Stimulated activated CD4-positive, alpha-beta T cell treated with anti-CD3 and anti-CD28 coated beads, TNF-alpha, amount 100 ng/mL, for 48 hours (primary cell): ENCODE data around the gene SC5D.
A peak's percentile ranks its signal among the peaks of the same experiment; 100 is the strongest.

ENCODE experiments used
- DNase-seq, 3 donors: peaks; one replicate each; pipeline ENCODE4 v3.0.0-alpha.2; 2020; ENCODE audit warnings: low read depth in 3 of 3

The SC5D gene, protein sequence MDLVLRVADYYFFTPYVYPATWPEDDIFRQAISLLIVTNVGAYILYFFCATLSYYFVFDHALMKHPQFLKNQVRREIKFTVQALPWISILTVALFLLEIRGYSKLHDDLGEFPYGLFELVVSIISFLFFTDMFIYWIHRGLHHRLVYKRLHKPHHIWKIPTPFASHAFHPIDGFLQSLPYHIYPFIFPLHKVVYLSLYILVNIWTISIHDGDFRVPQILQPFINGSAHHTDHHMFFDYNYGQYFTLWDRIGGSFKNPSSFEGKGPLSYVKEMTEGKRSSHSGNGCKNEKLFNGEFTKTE

DNA sequence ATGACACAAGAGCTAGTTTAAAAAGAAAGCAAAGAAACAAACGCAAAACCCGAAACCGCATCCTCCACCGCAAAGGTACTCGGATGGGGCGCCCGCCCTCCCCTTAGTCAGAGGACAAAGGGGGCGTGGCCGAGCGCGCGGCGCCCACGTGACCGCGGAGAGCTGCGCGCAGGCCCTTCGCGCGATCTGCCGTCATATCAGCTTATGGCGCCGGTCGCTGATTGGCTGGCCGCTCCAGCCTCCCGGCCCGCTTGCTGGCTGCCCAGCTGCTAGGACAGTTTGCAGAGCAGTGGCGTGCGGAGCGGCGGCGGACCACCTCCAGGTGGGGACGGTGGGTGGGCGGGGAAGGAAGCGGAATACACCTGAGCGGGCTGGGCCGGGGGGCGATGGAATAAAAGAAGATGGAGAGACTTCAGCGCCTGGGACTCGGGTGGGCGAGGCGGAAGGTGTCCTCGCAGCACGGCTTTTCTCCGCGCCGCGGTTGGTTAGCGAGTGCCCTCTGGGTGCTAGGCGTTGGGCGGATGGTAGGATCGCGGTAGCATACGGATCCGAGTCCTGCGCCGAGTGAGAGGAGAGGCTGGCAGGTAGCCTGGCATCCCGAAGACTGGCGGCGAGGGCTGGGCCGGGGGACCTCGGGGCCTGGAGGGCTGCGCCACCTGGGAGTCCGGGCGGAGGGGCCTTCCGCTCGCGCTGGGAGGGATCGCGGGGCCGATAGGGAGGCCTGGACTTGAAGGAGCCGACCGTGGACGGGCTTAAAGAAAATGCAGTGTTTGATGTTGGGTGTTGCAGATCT lies at the start of gene SC5D:
SC5D (plus strand) TSS at position 277 of the 793 bp plus-strand sequence. CDS start 10,605 bp downstream, outside the sequence.
- peak; percentile 87 to 94 (median 87) for DNase-seq

DNA sequence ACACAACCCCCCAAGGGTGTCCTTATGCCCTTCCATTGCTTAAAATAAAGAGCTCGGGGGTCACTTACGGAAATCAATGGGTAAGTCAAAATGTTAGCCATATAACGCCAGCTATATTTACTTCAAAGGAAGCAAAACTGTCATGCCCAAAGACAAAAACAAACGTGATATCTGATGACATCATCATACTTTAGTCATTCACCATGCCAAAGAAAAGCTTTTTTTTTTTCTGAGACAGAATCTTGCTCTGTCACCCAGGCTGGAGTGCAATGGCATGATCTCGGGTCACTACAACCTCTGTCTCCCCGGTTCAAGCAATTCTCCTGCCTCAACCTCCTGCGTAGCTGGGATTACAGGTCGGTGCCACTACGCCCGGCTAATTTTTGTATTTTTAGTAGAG lies 47.7 kb upstream of the SC5D start:
- no peak for DNase-seq

DNA sequence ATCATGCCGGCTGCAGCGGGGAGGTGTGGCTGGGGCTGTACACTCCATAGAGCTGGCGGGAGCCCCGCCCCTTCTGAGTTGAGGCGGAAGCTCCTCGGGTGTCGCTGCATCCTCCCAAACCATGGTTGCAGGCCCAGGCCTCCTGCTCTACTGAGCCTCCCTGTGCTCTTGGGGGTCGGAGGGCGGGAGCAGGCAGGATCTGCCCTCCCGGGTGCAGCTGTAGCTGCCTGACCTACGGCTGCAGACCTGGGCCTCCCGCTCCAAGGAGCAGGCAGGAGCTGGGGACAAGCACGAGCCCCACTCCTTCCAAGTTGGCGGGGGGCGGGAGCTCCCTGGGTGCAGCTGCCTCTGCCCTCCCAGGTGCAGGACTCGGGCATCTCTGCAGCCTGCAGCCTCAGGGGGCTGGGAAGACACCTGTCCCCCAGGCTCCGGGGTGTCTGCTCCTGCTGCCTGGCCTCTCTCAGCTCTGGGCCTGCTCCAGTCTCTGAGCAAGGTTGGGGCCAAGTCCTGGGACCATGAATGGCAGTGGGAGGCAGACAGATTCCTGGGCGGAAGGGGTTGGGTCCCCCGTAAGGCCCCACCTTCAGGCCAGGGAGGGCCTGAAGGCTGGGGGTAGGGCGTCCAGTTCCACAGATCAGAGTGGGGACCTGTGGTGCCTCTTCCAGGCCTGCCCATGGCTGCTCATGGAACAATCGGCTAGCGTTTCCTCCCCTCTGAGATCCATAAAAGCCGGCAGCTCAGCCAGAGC lies 46.4 kb upstream of the SC5D start:
- no peak for DNase-seq

DNA sequence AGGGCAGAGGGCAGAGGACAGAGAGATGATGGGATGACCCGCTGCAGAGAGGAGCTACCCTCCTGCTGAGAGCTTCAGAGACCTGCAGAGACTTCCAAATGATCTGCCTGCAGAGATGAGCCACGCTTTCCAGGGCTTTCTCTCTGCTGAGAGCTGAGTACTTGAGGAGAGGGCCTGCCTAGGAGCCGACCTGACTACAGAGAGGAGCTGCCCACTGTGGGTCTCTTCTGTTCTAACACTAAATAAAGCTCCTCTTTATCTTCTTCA lies 45.9 kb upstream of the SC5D start:
- DNase-seq, result no peak

DNA sequence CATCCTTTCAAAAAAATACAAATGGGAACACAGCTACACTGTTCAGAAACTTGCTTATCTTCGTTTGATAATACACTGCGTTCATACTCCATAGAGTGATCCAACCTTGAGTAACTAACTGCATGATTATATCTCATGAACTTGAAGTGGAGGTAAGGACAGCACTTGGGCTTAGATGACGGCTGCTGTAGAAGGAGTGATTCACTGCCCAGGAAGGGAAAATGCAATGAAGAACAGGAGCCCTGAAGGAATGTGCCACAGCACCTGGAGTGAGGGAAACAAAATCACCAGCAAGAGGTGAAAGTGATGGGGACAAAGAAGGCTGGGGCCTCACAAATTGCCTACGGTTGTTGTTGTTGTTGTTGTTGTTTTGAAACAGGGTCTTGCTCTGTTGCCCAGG lies 44.1 kb upstream of the SC5D start:
- no peak for DNase-seq

DNA sequence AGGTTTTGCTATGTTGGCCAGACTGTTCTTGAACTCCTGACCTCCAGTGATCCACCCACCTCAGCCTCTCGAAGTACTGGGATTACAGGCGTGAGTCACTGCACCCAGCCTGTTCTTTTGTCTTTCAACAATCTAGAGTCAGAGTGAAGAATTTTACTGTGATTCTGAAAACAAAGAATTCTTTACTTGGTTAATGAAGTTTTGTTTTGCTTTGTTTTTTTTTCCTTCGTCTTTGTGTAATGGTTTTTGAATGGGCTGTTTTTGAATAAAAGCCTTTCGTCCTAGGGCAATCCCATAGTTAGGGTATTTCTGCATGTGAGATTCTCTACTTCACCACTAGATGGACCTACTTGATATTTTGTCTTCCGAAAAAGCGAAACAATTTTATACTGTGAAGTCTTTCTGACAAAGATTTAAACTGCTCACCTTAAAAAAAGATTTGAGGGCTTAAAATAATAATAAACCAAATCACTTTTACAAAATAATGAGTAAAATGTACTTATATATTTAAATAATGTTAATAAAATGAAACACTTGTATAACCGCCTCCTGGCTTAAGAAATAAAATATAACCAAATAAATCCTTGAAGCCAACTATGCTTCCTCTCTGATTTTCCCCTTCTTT lies 43.4 kb upstream of the SC5D start:
- peak in 1 of 3 donors; percentile 15 for DNase-seq

DNA sequence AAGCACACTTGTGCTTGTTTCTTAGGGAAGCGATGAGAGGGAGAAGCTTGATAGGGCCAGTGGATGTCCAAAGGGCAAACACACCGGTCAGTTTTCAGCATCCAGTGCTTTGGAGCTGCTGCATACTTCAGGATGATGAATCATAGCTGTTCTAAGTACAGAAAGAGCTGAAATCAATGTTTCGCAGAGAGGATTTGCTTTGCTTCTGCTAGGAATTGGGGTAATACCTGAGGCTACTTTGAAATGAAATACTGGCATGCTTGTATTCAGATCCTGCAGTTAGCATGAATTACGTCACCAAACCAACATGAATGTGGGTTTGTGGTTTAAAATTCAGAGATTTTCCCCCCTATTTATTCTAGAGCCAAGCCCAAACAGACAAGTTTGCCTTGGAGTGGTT lies 41.7 kb upstream of the SC5D start:
- no peak for DNase-seq

DNA sequence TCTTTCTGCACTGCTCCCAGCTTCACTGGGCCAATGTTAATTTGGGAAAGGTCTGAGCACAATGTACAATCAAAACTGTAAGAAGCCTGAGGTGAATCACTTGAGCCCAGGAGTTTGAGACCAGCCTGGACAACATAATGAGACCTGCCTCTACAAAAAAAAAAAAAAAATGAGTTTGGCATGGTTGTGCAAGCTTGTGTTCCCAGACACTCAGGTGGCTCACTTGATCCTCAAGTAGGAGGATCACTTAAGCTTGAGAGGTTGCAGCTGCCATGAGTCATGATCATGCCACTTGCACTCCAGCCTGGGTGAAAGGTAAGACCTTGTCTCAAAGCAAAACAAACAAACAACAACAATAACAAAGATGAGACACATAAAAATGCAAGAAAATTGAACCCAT lies 38.6 kb upstream of the SC5D start:
- no peak for DNase-seq

DNA sequence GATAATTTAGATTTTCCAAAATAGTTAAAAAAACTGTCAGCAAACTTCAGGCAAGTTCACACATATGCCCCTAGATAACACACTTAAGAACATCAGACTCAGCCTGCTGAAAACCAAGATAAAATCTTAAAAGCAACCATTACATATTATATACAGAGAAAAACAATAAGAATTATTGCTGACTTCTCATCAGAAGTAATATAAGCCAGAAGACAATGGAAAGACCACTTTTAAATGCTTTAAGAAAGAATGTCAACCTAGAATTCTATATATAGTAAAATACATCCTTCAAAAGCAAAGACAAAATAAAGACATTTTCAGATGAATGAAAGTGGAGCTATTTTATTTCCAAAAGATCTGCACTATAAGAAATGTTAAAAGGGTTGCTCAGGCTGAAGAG lies 37.8 kb upstream of the SC5D start:
- no peak for DNase-seq

DNA sequence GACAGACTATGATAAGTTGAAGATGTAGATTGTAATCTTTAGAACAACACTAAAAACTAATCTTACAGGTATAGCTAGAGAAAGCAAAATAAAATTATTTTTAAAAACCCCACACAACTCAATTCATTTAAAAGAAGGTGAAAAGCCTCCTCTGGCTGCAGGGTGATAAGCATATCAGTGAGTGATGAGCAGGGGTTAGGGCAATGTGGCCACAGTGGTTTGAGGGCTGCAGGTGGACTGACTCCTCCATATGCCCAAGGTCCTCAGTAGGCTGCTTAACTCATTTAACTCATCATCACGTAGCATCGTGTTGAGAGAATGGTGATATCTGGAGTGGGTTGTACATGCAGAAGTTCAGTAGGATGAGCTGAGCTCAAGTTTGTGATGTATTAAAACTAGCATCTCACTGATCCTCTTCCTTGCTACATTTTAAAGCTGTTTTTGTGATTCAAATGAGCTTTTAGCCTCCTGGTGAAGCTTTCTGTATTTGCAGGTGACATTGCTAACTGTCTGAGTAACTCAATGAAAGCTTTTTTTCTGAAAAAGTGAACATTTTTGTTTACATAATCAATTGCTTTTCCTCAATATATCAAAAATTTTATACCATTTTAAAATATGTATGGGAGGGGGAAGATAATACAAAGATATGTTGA lies 37.0 kb upstream of the SC5D start:
- no peak for DNase-seq

DNA sequence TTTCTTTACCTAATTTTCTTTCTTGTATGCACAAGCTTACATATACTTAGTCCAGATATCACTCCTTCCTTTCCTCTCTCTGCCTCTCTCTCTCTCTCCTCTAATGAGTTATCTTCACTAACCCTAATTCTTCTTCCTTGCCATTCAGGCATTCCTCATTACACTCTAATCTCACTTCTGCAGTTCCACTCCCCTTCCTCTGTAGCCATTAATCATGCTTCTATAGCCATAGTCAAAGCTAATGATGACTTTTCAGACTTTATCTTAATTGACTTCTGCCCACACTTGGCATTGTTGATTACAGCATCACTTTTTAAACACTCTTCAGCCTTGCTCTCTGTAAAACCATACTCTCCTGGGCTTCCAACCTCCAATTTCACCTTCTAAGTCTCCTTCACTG lies 35.3 kb upstream of the SC5D start:
- no peak for DNase-seq

DNA sequence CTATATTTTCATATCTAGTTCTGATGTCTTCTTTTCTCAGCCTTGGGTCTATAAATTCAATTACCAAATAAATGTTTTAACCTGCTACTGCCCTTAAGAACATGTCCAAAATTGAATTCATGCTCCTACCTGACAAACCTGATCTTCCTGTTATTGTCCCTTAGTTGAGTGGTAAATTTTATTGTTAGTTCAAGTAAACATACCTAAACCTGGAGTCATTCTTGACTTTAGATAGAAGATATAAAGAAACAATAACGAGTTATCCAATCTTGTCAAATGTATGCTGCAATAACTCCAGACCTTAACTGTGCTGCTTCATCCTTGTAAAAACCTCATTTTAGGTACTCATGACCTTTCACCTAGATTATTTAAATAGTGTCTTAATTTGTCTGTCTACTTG lies 34.6 kb upstream of the SC5D start:
- DNase-seq, result no peak

DNA sequence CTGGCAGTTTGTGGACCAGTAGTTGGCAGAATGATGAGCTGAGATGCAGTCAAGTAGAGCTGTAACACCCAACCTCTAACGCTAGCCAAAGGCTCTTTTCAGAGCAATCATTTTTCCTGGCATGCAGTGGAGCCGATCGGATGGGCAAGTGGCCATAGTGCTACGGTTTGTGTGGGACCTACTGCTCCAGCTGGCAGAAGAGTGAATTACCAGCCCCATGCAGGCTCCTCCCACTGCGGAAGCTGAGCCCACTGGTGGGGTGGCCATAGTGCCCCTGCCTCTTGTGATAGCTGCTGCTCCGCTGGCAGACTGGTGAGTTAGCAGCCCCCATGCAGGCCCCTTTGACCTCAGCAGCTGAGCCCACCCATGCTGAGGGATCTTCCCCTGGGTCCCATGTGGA lies 27.0 kb upstream of the SC5D start:
- DNase-seq, result no peak

DNA sequence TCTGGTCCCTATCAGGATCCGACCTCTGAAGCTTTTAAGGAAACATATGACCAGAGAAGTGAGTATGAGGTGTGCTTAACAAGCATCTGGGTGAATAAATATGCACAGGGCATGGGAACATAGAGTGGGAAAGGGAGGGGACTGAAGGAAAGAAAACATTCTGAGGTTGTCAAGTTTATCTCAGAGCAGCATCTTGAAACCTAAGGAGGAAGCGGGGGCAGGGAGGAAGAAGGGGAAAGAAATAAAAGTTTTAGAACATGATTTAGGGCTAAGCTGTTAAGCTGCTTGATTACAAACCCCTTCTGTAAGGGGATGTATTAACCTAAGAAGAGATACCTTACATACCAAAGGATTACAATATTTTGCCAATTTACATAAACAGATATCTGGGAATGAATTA lies 24.0 kb upstream of the SC5D start:
- DNase-seq, result no peak

DNA sequence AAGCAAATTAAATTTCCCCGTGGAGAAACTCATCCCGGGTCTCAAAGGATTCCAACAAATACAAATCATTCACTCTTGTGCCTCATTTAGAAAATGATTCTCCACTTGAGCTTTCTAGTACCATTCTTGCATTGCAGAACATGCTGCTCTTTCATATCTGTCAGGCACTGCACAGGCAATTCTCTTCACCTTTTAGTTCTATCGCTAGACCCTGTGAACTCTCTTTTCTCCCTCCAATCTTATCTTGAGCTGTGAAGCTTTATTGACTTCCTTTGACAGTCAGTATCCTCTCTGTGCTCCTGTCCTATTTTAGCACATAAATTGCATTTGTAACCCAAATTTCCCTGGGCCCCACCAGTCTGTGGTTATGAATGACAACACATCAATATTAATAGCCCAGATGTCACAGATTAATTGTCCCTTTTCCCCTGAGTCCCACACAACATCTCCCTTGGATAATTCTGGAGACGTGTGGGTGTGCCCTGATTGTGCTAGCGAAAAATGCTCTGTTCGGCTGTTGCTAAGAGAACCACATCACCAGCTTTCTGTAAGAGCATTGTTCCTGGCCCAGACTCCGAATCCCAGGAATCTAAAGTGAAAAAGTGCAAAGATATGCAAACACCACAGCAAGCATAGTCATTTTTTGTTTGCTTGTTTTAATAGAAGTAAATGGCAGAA lies 22.4 kb upstream of the SC5D start:
- no peak for DNase-seq

DNA sequence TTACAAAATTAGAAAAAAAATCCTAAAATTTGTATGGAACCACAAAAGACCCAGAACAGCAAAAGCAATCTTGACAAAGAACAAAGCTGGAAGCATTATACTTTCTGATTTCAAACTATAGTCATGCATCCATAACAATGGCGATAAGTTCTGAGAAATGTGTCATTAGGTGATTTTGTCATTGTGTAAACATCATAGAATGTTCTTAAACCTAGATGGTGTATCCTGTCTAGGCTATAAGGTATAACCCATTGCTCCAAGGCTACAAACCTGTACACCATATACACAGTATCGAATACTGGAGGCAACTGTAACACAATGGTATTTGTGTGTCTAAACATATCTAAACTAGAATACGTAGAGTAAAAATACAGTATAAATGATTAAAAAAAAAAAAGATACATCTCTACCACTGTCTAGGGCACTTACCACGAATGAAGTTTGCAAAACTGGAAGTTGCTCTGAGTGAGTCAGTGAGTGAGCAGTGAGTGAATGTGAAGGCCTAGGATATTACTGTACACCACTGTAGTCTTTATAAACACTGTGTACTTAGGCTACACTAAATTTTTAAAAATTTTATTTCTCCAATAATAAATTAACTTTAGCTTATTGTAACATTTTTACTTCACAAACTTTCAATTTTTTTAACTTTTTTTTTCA lies 18.1 kb upstream of the SC5D start:
- no peak for DNase-seq

DNA sequence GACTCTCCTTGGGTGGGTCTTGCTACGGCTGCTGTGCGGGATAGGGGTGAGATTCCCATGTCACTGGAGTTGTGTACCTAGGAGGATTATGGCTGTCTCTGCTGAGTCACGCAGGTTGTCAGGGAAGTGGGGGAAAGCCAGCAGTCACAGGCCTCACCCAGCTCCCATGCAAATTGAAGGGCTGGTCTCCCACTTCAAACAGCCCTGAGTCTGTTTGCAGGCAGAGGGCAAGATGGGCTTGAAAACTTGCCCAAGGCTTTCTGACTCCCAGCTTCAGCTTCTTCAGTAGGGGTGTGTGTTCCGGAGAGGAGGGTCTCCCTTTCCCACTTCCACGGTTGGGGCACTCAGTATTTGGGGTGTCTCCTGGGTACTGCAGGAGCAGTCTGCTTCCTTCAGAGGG lies 10.9 kb upstream of the SC5D start:
- DNase-seq, result no peak

DNA sequence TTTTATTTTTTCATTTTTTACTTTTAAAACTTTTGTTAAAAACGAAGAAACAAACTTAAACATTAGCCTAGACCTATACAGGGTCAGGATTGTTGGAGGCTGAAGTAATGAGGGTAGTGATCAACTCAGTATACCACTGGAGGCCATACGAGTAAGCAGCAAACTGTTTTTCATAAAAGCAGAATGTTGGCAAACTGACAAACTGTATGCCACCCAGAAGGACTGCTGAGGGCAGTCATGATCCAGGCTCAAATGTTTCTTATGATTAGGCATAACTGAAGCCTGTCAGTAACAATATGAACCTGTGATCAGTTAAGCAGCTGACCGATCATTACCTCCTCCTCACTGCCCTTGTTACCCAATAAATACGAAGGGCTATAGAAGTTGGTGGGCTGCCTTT lies 10.2 kb upstream of the SC5D start:
- DNase-seq, result no peak

DNA sequence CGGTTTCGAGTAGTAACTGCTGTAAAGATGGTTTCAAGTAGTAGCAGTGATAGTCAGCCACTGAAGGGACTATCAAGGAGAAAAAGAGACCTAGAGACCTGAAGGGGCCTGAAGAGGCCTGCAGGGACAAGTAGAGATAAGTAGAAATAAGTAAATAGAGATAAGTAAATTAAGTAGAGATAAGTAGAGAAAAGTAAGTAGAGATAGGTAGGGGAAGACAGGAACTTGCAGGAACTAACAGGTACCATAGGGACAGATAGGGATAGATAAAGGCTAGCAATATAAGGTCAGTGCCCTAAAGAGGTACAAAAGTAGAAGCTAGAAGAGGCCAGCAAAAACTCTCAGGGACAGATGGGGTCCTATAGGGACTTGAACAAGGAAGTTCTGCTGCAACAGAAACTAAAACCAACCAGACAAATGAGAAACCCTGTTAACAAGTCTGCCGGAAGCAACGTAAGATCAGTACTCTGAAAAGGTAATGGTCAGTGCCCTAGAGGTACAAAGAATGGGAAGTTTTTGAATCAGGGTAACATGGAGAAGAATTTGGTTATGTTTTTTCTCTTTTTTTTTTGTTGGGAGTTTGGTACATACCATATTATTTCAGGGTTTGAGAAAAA lies 9.6 kb upstream of the SC5D start:
- DNase-seq, result no peak

DNA sequence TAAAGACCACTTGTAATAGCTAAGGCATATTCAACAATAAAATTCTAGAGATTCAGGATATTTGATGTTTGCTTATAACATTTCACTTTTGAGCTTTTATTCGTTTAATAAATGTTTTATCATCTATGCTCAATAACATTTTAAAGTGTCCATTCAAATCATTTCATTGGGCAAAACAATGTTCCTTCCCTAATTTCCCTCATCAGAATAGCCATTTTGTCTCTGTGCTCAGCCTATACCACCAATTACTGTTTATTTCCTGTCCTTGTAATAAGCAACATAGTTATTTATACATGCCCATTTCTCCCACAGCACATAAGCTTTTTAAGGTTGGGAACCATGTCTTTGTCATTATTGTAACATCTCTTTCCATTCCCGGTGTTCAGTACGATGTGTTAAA lies 1.3 kb upstream of the SC5D start:
- DNase-seq, result no peak
